HG03575 (cell line): ENCODE measurements around the gene ZNF618.

Experiments used
- ATAC-seq: cut with Tn5 transposase; IDR thresholded peaks from one replicate; pipeline ENCODE4 v1.9.1; 2021; ENCODE audit not compliant: unreplicated experiment, insufficient number of reproducible peaks, low FRiP score; ENCODE audit errors: extremely low read depth

Gene ZNF618

GRCh38 chr9:113966394-113966793, 90.3 kb downstream of the ZNF618 start:
- ATAC-seq = no peak

- ATAC-seq = no peak
These were observed 91.3 kb downstream of the ZNF618 start for GRCh38 chr9:113967380-113967779.

GRCh38 chr9:113969343-113969742, 93.2 kb downstream of the ZNF618 start:
- no peak for ATAC-seq

GRCh38 chr9:113973226-113973625, 97.1 kb downstream of the ZNF618 start:
- ATAC-seq = no peak

- ATAC-seq = no peak
These were observed 97.9 kb downstream of the ZNF618 start for GRCh38 chr9:113973963-113974413.

- no peak for ATAC-seq
These were observed 100.8 kb downstream of the ZNF618 start for GRCh38 chr9:113976915-113977314.

GRCh38 chr9:113978725-113979342, 102.7 kb downstream of the ZNF618 start:
- ATAC-seq = no peak

- ATAC-seq = no peak
These were observed 103.4 kb downstream of the ZNF618 start for GRCh38 chr9:113979343-113980127.

- no peak for ATAC-seq
These were observed 108.7 kb downstream of the ZNF618 start for GRCh38 chr9:113984639-113985380.

- no peak for ATAC-seq
These were observed 110.0 kb downstream of the ZNF618 start for GRCh38 chr9:113985968-113986585.

GRCh38 chr9:113986931-113987330, 110.8 kb downstream of the ZNF618 start:
- no peak for ATAC-seq

GRCh38 chr9:113987526-113987925, 111.4 kb downstream of the ZNF618 start:
- no peak for ATAC-seq

- no peak for ATAC-seq
These were observed 112.4 kb downstream of the ZNF618 start for GRCh38 chr9:113988385-113989016.

- no peak for ATAC-seq
These were observed 113.1 kb downstream of the ZNF618 start for GRCh38 chr9:113989017-113989713.

GRCh38 chr9:113989714-113990569, 113.8 kb downstream of the ZNF618 start:
- ATAC-seq = no peak

GRCh38 chr9:113990570-113990907, 114.4 kb downstream of the ZNF618 start:
- ATAC-seq = no peak

GRCh38 chr9:113990975-113991471, 114.9 kb downstream of the ZNF618 start:
- no peak for ATAC-seq

- ATAC-seq = no peak
These were observed 115.6 kb downstream of the ZNF618 start for GRCh38 chr9:113991714-113992113.
